GM12878 (cell line): ENCODE measurements around the gene PLXNA4. TPM values are rescaled to one million over a fixed set of nuclear protein-coding genes. Genes with fewer than 3 reads are reported as not detected.

Experiments used
- ATAC-seq: fragments of 200-7000 bp; cut with Tn5 transposase; 3 replicates; pipeline ENCODE4 v1.9.1; 2020; ENCODE audit warnings: mild to moderate bottlenecking, moderate library complexity
- BruUV-seq: library from RNA; stranded (reverse); fragments of 400-500 nt; replicated peaks from 2 replicates; lab custom pipeline; 2021; lab: Mats Ljungman, UMichigan
- CTCF ChIA-PET: fragments of 300-600 bp; sonication (Branson Sonifier 250); formaldehyde crosslinking; extraction: SDS; loops from one replicate; lab custom pipeline; 2021; ENCODE audit warnings: inconsistent platforms; lab: Yijun Ruan, JAX
- POLR2A ChIA-PET: fragments of 350-600 bp; formaldehyde crosslinking; extraction: SDS; loops from one replicate; lab custom pipeline; 2021; ENCODE audit warnings: inconsistent platforms; lab: Charles Lee
- RAD21 ChIA-PET: fragments of 300-600 bp; sonication (Branson Sonifier 250); formaldehyde crosslinking; loops from one replicate; lab custom pipeline; 2023; ENCODE audit warnings: antibody characterized with exemption; ENCODE audit not compliant: unreplicated experiment; lab: Charles Lee
- SMC1A ChIA-PET: fragments of 300-600 bp; sonication (Branson Sonifier 250); formaldehyde crosslinking; loops from one replicate; lab custom pipeline; 2023; ENCODE audit not compliant: unreplicated experiment, uncharacterized antibody; lab: Charles Lee
- DNase-seq: peaks from one replicate; pipeline ENCODE4 v3.0.0-alpha.2; 2011; ENCODE audit warnings: low read depth, low spot score
- FAIRE-seq: peaks from 3 replicates; lab custom pipeline; 2011; peaks lifted over from hg19 to GRCh38; lab: Jason Lieb, UNC
- H2AFZ ChIP-seq: 2 replicates; pipeline ENCODE4 v1.6.0; 2011; ENCODE audit warnings: low read depth, low read length, control low read depth; ENCODE audit not compliant: control insufficient read depth
- H3K27ac ChIP-seq: 2 replicates; pipeline ENCODE4 v1.5.1; 2011; ENCODE audit warnings: control low read depth; ENCODE audit not compliant: control insufficient read depth, insufficient read depth
- H3K27me3 ChIP-seq, 2 experiments: replicated peaks in 1 of 2; 2 replicates each; pipeline versions ENCODE4 v1.6.0 to v1.6.1; 2011; ENCODE audit warnings: low read length in 1 of 2; ENCODE audit not compliant: control insufficient read depth in 2 of 2, insufficient read depth in 2 of 2
- H3K36me3 ChIP-seq, 2 experiments: 2 replicates each; pipeline ENCODE4 v1.5.1; 2011; ENCODE audit warnings: low read length in 1 of 2; ENCODE audit not compliant: control insufficient read depth in 2 of 2, insufficient read depth in 2 of 2
- H3K4me1 ChIP-seq: 2 replicates; pipeline ENCODE4 v1.6.1; 2011; ENCODE audit warnings: mild to moderate bottlenecking, low read length, moderate library complexity, mixed read lengths; ENCODE audit not compliant: control insufficient read depth, insufficient read depth
- H3K4me2 ChIP-seq: 2 replicates; pipeline ENCODE4 v1.6.0; 2011; ENCODE audit warnings: control low read depth; ENCODE audit not compliant: control insufficient read depth, insufficient read depth
- H3K4me3 ChIP-seq: fragments of 200-600 bp; sonication (generic); 2 replicates; pipeline ENCODE4 v1.5.1; 2016
- H3K79me2 ChIP-seq: 2 replicates; pipeline ENCODE4 v1.6.0; 2011; ENCODE audit warnings: low read length; ENCODE audit not compliant: control insufficient read depth, insufficient read depth
- H3K9ac ChIP-seq: 2 replicates; pipeline ENCODE4 v1.8.0; 2011; ENCODE audit warnings: low read length, control low read depth, mixed read lengths; ENCODE audit not compliant: control insufficient read depth, insufficient read depth
- H3K9me3 ChIP-seq: replicated peaks from 3 replicates; pipeline ENCODE4 v1.5.1; 2011; ENCODE audit warnings: mild to moderate bottlenecking, low read length; ENCODE audit not compliant: control insufficient read depth, insufficient read depth
- H4K20me1 ChIP-seq: 2 replicates; pipeline ENCODE4 v1.6.0; 2011; ENCODE audit not compliant: control insufficient read depth, insufficient read depth
- CHD1 ChIP-seq: IDR thresholded peaks from 2 replicates; pipeline ENCODE4 v1.6.1; 2012; ENCODE audit warnings: low read depth, low read length, improper control_type of control experiment
- CREB1 ChIP-seq: IDR thresholded peaks from 2 replicates; pipeline ENCODE4 v1.6.1; 2012; ENCODE audit warnings: low read depth, mild to moderate bottlenecking, inconsistent platforms
- FOXK2 ChIP-seq: fragments of 450-650 bp; IDR thresholded peaks from 2 replicates; pipeline ENCODE4 v1.6.1; 2017; ENCODE audit warnings: mild to moderate bottlenecking, moderate library complexity
- GABPA ChIP-seq: IDR thresholded peaks from 2 replicates; pipeline ENCODE4 v1.6.1; 2014; ENCODE audit warnings: antibody characterized with exemption, low read depth, mild to moderate bottlenecking, inconsistent platforms
- GATAD2B ChIP-seq: fragments of 450-650 bp; conservative IDR thresholded peaks from 2 replicates; pipeline ENCODE4 v1.6.1; 2017; ENCODE audit warnings: low read depth, mild to moderate bottlenecking, moderate library complexity
- MTA2 ChIP-seq: fragments of 450-650 bp; IDR thresholded peaks from 2 replicates; pipeline ENCODE4 v1.6.1; 2016; ENCODE audit warnings: low read depth, mild to moderate bottlenecking, moderate library complexity
- POLR2AphosphoS2 ChIP-seq: IDR thresholded peaks from 2 replicates; pipeline ENCODE4 v1.6.1; 2011; ENCODE audit warnings: low read depth, mild to moderate bottlenecking, low read length, improper control_type of control experiment, moderate library complexity
- RB1 ChIP-seq: fragments of 450-650 bp; formaldehyde crosslinking; IDR thresholded peaks from 2 replicates; pipeline ENCODE4 v1.6.1; 2017; ENCODE audit warnings: mild to moderate bottlenecking, borderline replicate concordance
- REST ChIP-seq: IDR thresholded peaks from 2 replicates; pipeline ENCODE4 v1.6.1; 2012; ENCODE audit warnings: mild to moderate bottlenecking, low read depth, low read length
- SREBF1 ChIP-seq: IDR thresholded peaks from 2 replicates; pipeline ENCODE4 v1.6.1; 2012; ENCODE audit warnings: mild to moderate bottlenecking, low read length
- TAF1 ChIP-seq: IDR thresholded peaks from 2 replicates; pipeline ENCODE4 v1.6.1; 2011; ENCODE audit warnings: mild to moderate bottlenecking, low read depth, low read length, borderline replicate concordance
- ZNF592 ChIP-seq: fragments of 450-650 bp; IDR thresholded peaks from 2 replicates; pipeline ENCODE4 v1.6.1; 2017; ENCODE audit warnings: mild to moderate bottlenecking, moderate library complexity
- WGBS: methylation state at CpG from one replicate; pipeline ENCODE4 v1.1.6; 2016; ENCODE audit warnings: low lambda C conversion rate; ENCODE audit not compliant: insufficient replicate concordance, insufficient coverage; ENCODE audit errors: missing lambda C conversion rate; 5-methylcytosine and 5-hydroxymethylcytosine counted together
- in situ Hi-C: fragments of 300-500 bp; cut with MboI; formaldehyde crosslinking; loops from 9 replicates; pipeline ENCODE4 v1.14.3; 2018; ENCODE audit warnings: mixed read lengths
- intact Hi-C: fragments of 100-400 bp; cut with micrococcal nuclease; formaldehyde crosslinking; loops from one replicate; pipeline ENCODE4 v1.14.2; 2022; ENCODE audit not compliant: unreplicated experiment
- polyA plus RNA-seq, 11 experiments: library from polyadenylated mRNA; depleted of rRNA in 4 of 11; unstranded in 6 of 11; stranded (reverse) in 5 of 11; fragments of >200 nt; fragmentation: Nextera tagmentation in 4 of 11; fragmentation: Illumina TruSeq in 1 of 11; extraction: Ambion mirVana in 4 of 11; extraction: Trizol in 1 of 11; gene quantifications; 1 replicate in 1 of 11; 2 replicates in 10 of 11; pipeline versions ENCODE4 v1.2.1 to v1.2.3, GENCODE V29; 2011 to 2016; ENCODE audit warnings: inconsistent platforms in 2 of 11, missing spikeins in 2 of 11, low read depth in 1 of 11
- total RNA-seq, 4 experiments: library from RNA; depleted of rRNA in 3 of 4; stranded (reverse); fragments of >200 nt in 3 of 4; fragmentation: Illumina TruSeq in 1 of 4; extraction: Trizol in 1 of 4; gene quantifications; 2 replicates each; pipeline versions ENCODE4 v1.2.1 to v1.2.3, GENCODE V29; 2013 to 2021
- TF ChIP-seq, protein P1 (sequence below): fragments of 450-650 bp; IDR thresholded peaks from 2 replicates; pipeline ENCODE4 v1.6.1; 2018; ENCODE audit warnings: mild to moderate bottlenecking, low read depth, moderate library complexity; ENCODE audit not compliant: partially characterized antibody
- TF ChIP-seq, protein P2 (sequence below): IDR thresholded peaks from 2 replicates; pipeline ENCODE4 v1.6.1; 2011; ENCODE audit warnings: low read depth, mild to moderate bottlenecking, low read length, moderate library complexity, borderline replicate concordance; ENCODE audit errors: extremely low read depth

Gene PLXNA4
- total and polyA plus RNA-seq, 10 of the 15 experiments (the other 5 are each of a cell fraction or from before 2014, with no cell fraction given), result 0.03 TPM; not detected in 9

GRCh38 chr7:132097550-132098134, 478.6 kb downstream of the PLXNA4 start:
- Histone ChIP-seq H3K4me1 (no peaks in the 10 kb centered on the region), H3K79me2 (no peaks in the 10 kb centered on the region), H3K27ac (no peak overlapping the region), H2AFZ (no peak overlapping the region), H3K4me2 (no peak overlapping the region), H4K20me1 (no peaks in the 10 kb centered on the region), H3K27me3 (peaks cover 0 to 3% of the 10 kb centered on the region in 2 experiments; a peak in 3 of 4 replicates), H3K4me3 (no peak overlapping the region), H3K36me3 (no peaks in the 10 kb centered on the region), H3K9ac (no peak overlapping the region), H3K9me3 (no peaks in the 10 kb centered on the region)
- intact Hi-C loops, result no loop called here
- DNase-seq (no peak), ATAC-seq (no peak), FAIRE-seq (no peak)
- WGBS, result 13% methylated on average over 9 of the region's 9 CpGs
- SMC1A ChIA-PET, result no interaction called here
- RAD21 ChIA-PET, result no interaction called here
- BruUV-seq, result no TSS peak
- in situ Hi-C loops, result no loop called here
- CTCF ChIA-PET, result no interaction called here
- POLR2A ChIA-PET, result no interaction called here
- TF ChIP-seq RB1 (no peak), SREBF1 (no peak), MTA2 (no peak), GABPA (no peak), REST (no peak), FOXK2 (no peak), GATAD2B (no peak), CHD1 (no peak), ZNF592 (no peak), POLR2AphosphoS2 (no peak), CREB1 (no peak), TAF1 (no peak)
- TF ChIP-seq, protein P1, sequence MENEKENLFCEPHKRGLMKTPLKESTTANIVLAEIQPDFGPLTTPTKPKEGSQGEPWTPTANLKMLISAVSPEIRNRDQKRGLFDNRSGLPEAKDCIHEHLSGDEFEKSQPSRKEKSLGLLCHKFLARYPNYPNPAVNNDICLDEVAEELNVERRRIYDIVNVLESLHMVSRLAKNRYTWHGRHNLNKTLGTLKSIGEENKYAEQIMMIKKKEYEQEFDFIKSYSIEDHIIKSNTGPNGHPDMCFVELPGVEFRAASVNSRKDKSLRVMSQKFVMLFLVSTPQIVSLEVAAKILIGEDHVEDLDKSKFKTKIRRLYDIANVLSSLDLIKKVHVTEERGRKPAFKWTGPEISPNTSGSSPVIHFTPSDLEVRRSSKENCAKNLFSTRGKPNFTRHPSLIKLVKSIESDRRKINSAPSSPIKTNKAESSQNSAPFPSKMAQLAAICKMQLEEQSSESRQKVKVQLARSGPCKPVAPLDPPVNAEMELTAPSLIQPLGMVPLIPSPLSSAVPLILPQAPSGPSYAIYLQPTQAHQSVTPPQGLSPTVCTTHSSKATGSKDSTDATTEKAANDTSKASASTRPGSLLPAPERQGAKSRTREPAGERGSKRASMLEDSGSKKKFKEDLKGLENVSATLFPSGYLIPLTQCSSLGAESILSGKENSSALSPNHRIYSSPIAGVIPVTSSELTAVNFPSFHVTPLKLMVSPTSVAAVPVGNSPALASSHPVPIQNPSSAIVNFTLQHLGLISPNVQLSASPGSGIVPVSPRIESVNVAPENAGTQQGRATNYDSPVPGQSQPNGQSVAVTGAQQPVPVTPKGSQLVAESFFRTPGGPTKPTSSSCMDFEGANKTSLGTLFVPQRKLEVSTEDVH, result no peak
- TF ChIP-seq, protein P2, sequence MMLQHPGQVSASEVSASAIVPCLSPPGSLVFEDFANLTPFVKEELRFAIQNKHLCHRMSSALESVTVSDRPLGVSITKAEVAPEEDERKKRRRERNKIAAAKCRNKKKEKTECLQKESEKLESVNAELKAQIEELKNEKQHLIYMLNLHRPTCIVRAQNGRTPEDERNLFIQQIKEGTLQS, result no peak
